HTR-8/SVneo (cell line): Measurements from ENCODE around the gene IER3IP1.
A peak's percentile ranks its signal among the peaks of the same experiment; 100 is the strongest.
"Not testable (repeated sequence)": the region's sequence is repeated elsewhere in the genome, so short reads cannot be mapped to it uniquely, and the experiment has no call there.

Experiments used
- DNase-seq: peaks from one replicate; pipeline ENCODE4 v3.0.0; 2011; ENCODE audit warnings: low spot score, mixed read lengths; ENCODE audit not compliant: insufficient read length
- FAIRE-seq: peaks from 2 replicates; lab custom pipeline; 2011; peaks lifted over from hg19 to GRCh38; lab: Jason Lieb, UNC

Gene IER3IP1

DNA sequence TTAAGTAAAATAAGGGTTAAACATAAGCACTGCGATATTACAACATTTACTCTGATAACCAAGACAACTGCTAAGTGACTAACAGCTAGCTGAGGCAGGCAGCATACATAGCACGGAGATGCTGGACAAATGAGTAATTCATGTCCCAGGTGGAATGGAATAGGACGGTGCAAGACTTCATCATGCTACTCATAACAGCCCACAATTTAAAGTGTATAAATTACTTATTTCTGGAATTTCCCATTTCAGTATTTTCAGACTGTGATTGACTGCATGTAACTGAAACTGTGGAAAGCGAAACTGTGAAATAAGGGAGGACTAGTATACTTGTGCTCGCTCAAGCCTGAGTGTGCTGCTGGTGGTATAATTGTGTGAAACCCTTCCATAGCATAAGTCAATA is 12.9 kb downstream of the IER3IP1 start:
- FAIRE-seq (no peak), DNase-seq (no peak)

DNA sequence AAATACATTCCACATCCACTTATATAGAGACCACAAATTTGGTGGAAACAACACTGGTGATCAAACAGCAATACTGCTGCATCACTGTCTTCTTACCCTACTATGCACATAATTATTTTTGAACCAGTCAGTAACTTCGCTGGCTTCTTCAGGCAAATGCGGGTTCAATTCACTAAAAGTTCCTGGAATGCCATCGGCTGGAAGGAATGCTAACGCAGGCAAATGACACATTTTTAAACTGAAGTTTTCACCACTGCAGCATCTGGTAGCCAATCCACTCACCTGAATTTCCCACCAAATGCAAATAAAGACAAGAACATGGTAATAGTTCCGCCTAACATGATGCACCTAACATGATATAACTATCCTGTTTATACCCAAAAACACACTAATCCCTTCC is 15.9 kb downstream of the IER3IP1 start:
- FAIRE-seq (no peak), DNase-seq (no peak)

DNA sequence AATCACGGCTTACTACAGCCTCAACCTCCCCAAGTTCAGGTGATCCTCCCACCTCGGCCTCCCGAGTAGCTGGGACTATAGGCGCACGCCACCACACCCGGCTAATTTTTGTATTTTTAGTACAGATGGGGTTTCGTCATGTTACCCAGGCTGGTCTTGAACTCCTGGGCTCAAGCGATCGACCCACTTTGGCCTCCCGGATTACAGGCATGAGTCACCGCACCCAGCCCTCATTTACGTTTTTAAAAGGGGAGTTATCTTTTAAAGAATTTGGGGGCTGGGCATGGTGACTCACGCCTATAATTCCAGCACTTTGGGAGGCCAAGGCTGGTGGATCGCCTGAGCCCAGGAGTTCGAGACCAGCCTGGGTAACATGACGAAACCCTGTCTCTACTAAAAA is 17.8 kb downstream of the IER3IP1 start:
- FAIRE-seq, DNase-seq: not testable (repeated sequence)

- DNase-seq (no peak), FAIRE-seq (no peak)
Measured at GRCh38 chr18:47151439-47151838, 24.7 kb downstream of the IER3IP1 start.

DNA sequence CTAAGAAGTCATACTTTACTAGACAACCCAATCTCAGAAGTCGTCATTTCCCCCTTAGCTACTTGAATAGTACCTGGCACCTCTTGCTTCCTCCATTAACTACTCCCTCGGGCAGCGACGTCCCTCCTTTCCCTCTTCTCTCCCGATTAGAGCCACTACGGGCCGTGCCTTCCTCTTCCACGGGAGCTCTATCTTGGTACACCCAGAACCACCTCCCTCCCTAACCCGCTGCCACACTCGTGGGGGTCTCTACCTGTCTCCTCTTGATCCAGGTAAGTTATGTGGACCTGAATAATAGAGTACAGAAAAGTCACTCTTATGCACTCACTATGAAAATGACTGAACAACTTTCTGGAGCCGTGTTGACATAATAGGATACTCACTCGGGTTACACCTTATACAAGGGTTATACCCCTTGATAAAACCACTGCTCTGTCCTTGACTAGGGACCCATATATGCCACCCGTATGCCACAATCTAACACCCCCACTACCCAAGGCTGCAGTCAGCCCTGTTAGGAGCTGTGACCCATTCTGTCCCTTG is 25.3 kb downstream of the IER3IP1 start:
- FAIRE-seq (no peak), DNase-seq (no peak)

DNA sequence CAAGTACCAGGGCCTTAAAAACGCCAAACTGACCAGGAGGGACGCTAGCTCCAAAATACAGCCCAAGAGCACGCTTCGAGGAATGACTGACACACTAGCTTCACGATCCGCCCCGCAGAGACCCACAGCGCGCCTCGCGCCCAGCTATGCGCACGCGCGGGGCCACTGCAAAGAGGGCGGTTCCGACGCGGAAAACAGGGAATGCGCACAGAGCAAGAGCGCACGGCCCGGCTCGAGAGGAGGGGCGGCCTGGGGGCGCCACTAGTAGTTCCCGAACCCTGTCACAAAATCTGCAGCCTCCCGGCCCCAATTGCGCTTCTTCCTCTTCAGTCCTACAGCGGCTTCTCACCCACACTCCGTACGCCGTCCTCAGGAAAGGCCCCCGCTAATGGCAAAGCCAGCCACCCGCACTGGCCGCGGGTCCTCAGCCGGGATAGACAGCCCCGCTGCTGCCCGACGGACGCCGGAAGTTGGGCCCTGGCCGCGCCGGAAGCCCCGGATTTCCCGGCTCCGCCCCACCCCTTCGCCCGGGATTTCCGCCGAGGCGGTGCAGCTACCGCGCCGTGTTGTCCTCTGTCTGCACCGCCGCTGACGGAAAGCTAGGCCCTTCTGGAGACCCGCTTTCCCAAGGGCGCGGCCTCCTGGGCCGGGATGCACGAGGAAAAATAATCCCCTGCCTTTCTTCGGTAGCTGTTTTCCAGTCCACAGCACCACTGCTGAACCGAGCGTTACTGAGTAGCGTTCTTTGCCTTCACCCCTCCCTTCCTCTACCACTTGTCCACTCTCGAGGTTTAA is 25.9 kb downstream of the IER3IP1 start, which contains the start of gene HDHD2:
Gene HDHD2 (minus strand): TSS at position 472 of the 795 bp plus-strand sequence. CDS start 14,061 bp downstream, outside the sequence.
- DNase-seq (peak; percentile 61), FAIRE-seq (no peak)

GRCh38 chr18:47149457-47150028 is 26.6 kb downstream of the IER3IP1 start:
- DNase-seq (peak; percentile 2), FAIRE-seq (no peak)

DNA sequence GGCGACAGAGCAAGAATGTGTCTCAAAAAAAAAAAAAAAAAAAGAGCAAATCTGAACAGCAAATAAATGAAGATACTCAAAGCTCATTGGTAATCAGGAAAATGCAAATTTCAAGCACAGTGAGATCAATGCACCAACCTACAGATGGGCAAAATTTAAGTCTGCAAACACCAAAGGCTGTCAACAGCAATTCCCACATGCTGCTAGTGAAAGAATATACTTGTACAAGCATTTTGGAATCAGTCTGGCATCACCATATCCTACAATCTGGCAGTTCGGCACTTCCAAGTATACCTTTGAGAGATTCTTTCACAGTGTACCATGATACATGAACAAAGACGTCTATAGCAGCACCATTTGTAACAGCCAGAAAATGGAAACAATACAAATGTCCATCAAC is 30.0 kb downstream of the IER3IP1 start:
- FAIRE-seq (no peak), DNase-seq (no peak)

- no peak for DNase-seq
- FAIRE-seq: no peak
Measured at GRCh38 chr18:47143899-47144485, 32.2 kb downstream of the IER3IP1 start.

- no peak for FAIRE-seq
Measured at GRCh38 chr18:47143153-47143552, 33.0 kb downstream of the IER3IP1 start.

DNA sequence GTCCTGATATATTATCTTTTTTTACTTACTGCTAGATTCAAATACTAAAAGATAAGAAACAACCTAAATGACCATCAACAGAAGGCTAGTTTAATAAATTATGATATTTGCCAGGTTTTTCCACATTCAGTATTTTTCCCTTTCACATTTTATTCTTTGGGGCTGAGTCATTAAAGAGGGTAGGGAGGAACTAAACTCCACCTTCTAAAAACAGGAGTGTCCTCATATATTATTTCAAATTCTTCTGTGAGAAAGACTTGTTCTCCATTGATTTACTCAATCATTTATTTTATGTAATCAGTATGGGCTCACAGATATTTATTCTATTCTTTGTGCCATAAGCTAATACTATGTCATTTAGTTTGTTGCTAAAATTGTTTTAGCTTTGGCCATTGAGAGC is 34.9 kb downstream of the IER3IP1 start:
- DNase-seq (no peak), FAIRE-seq (no peak)

More at GRCh38 chr18:47143153-47143552, 33.0 kb downstream of the IER3IP1 start:
- DNase-seq: no peak

DNA sequence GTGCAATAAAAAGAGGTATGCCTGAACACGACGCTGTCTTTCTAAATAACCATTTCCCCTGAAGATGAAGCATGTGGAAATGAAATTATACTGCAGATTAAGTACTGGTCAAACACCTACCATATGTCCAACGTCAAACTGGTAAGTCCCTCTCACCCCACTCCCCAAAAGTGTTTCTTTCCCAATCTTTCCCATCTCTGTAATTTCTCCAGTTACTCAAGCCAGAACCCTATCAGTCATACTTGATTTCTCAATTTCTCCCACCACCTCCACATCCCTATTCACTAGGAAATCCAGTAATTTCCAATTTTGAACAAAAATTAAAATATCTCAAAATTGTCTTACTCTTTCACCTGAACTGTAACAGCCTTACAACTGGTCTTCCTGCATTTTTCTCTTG is 55.0 kb downstream of the IER3IP1 start:
- no peak for DNase-seq
- no peak for FAIRE-seq

DNA sequence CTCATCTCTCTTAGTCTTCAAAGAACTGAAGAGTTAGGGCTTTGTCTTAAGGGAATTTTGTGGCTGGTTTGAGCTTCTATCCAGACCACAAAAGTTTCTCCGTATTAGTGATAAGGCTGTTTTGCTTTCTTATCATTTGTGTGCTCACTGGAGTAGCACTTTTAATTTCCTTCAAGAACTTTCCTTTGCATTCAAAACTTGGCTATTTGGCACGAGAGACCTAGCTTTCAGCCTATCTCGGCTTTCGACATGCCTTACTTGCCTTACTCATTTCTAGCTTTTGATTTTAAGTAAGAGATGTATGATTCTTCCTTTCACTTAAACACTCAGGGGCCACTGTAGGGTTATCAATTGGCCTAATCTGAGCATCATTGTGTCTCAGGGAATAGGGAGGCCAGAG is 55.7 kb downstream of the IER3IP1 start:
- FAIRE-seq: no peak
- no peak for DNase-seq

DNA sequence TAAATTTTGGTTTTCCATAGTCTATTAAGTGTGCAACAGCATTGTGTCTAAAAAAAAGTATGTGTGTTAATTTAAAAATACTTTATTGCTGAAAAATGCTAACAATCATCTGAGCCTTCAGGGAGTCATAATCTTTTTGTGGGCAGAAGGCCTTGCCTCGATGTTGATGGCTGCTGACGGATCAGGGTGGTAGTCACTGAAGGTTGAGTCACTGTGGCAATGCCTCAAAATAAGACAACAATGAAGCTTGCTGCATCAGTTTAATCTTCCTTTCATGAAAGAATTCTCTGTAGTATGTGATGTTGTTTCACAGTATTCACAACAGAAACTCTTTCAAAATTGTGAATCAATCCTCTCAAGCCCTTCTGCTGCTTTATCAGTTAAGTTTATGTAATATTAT is 57.2 kb downstream of the IER3IP1 start:
- no peak for FAIRE-seq

DNA sequence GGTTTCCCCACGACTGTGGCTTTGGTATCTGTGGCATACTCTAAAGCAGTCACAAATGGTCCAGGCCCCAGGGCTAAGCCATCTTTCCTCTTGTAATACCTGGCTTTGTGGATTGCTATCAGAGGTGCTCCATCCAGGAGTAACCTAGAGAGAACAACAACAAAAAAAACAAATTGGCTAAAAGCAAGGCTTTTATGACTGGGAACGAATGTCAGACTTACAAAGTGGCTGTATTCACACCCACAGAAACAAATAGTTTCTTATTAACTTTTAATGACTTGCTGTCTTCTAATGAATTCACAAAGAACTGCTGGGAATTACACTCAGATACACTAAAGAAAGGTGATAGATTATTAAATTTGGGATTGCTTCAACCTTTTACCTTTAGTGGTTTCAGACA is 61.0 kb downstream of the IER3IP1 start:
- no peak for DNase-seq

More for the DNA sequence above, 57.2 kb downstream of the IER3IP1 start:
- DNase-seq: no peak

DNA sequence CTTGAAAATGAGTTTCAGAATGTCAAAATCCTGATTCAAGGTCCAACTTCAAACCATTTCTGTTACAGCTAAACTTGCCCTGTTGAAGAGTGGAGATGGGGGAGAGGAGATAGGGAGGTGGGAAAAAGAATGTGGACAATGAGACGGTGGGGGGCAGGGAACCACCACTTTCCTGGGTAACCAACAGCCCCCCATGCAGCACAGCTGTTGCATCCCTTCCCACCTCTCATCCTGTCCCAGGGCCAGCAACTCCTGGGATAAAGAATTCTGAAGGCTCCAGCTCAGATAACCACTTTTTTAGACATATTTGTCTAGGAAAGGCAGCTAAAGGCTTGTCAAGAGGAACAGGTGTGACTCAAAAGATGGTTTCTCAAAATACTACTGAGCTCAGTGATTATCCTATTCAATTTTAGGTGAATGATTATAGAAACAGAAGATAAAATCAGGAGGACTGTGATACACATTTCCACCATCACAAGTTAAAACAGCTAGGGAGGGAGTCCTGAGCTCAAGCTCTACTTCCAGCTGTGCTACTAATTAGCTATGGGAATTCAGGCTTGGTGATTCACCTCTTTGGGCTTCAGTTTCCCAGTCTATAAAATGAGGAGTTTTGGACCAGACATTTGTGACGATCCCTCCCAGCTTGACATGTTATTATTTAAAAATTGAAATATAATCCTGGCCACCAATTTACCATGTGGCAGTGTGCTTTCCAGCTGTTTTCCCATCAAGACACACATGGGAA is 62.2 kb downstream of the IER3IP1 start:
- no peak for DNase-seq
- no peak for FAIRE-seq

More for the DNA sequence above, 61.0 kb downstream of the IER3IP1 start:
- no peak for FAIRE-seq

GRCh38 chr18:47110492-47111274 is 65.5 kb downstream of the IER3IP1 start:
- no peak for DNase-seq

DNA sequence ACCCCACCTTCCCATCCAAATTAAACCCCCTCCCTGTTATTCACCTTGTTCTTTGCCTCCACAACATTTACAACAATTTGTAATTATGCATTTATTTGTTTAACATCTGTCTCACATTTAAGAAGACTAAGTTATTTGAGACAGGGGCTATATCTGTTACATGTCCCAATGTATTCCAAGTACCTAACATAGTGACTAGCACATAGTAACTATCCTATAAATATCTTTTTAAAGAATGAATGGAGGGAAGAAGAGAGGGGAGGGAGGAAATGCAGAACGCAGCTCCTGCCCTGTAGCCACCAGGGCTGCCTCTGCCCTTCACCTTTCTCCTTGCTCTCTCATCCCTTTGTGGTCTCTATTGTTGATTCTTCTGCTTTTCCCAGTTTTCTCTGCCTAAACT is 66.4 kb downstream of the IER3IP1 start:
- DNase-seq (no peak), FAIRE-seq (no peak)

More at GRCh38 chr18:47110492-47111274, 65.5 kb downstream of the IER3IP1 start:
- no peak for FAIRE-seq

DNA sequence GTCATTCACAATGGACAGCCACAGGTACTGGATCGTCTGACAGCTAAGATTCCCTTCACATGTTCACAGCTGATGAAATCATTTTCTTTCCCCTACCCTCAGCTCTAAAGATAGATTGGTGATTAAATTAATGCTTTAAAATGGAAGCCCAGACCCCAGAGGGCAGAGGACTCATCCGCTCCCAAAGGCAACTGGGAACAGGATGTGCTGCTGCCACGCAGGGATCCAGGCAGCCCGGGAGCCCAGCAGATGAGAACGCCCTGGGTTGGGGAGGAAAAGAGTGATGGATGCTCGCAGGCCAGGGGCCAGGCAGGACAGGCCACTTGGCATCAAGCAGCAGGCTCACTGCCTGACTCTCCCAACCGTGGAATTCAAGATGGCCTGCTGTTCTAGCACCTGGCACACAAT is 67.2 kb downstream of the IER3IP1 start:
- FAIRE-seq (no peak), DNase-seq (no peak)
